K562 (cell line): Measurements from ENCODE around the gene SFPQ. TPM values are rescaled to one million over a fixed set of nuclear protein-coding genes. Genes with fewer than 3 reads are reported as not detected.
A peak's percentile ranks its signal among the peaks of the same experiment; 100 is the strongest.

Experiments
- CBX3 ChIP-seq, 2 experiments: IDR thresholded peaks; 1 replicate in 1 of 2; 2 replicates in 1 of 2; pipeline ENCODE4 v1.6.1; 2012; ENCODE audit warnings: inconsistent platforms in 2 of 2, low read length in 2 of 2, borderline replicate concordance in 1 of 2, control low read depth in 1 of 2
- CREBBP ChIP-seq: IDR thresholded peaks from one replicate; pipeline ENCODE4 v1.6.1; 2012; ENCODE audit warnings: low read depth, mild to moderate bottlenecking, control low read depth, inconsistent platforms, low read length
- CUX1 ChIP-seq: fragments of 200-800 bp; sonication (Bioruptor generic); IDR thresholded peaks from 2 replicates; pipeline ENCODE4 v1.6.1; 2016; ENCODE audit warnings: missing genetic modification characterization, missing compliant biosample characterization
- ETV1 ChIP-seq: fragments of 450-650 bp; conservative IDR thresholded peaks from 2 replicates; pipeline ENCODE4 v1.6.1; 2016; ENCODE audit warnings: missing genetic modification characterization, control low read depth, low read depth, missing compliant biosample characterization
- GTF2E2 ChIP-seq: fragments of 200-800 bp; sonication (Bioruptor generic); IDR thresholded peaks from 2 replicates; pipeline ENCODE4 v1.6.1; 2016; ENCODE audit warnings: missing genetic modification characterization, missing compliant biosample characterization
- HNRNPL ChIP-seq: fragments of 200-400 bp; formaldehyde crosslinking; IDR thresholded peaks from 2 replicates; pipeline ENCODE4 v1.6.1; 2017; ENCODE audit warnings: low read depth, mild to moderate bottlenecking, low read length
- KHSRP ChIP-seq: fragments of 450-650 bp; IDR thresholded peaks from 2 replicates; pipeline ENCODE4 v1.6.1; 2017
- MED1 ChIP-seq: sonication (generic); formaldehyde crosslinking; IDR thresholded peaks from 2 replicates; pipeline ENCODE4 v1.8.1; 2023; ENCODE audit warnings: missing genetic modification reagents, borderline replicate concordance
- MNT ChIP-seq, 2 experiments: fragments of 450-650 bp; conservative IDR thresholded peaks; 2 replicates each; pipeline ENCODE4 v1.6.1; 2017; ENCODE audit warnings: mild to moderate bottlenecking in 2 of 2, moderate library complexity in 2 of 2
- MYBL2 ChIP-seq, 2 experiments: fragments of 450-650 bp in 1 of 2; sonication (generic) in 1 of 2; formaldehyde crosslinking in 1 of 2; IDR thresholded peaks; 2 replicates each; pipeline versions ENCODE4 v1.6.1 to v1.8.1; 2017 to 2022; ENCODE audit warnings: borderline replicate concordance in 1 of 2, inconsistent platforms in 1 of 2, low read depth in 1 of 2, mild to moderate bottlenecking in 1 of 2, missing genetic modification reagents in 1 of 2, moderate library complexity in 1 of 2
- NCOA4 ChIP-seq: fragments of 450-650 bp; IDR thresholded peaks from 2 replicates; pipeline ENCODE4 v1.6.1; 2018; ENCODE audit warnings: mild to moderate bottlenecking; ENCODE audit not compliant: partially characterized antibody
- NFIX ChIP-seq: fragments of 250-450 bp; sonication (Bioruptor Pico); IDR thresholded peaks from 2 replicates; pipeline ENCODE4 v1.4.0; 2020; ENCODE audit warnings: low read depth, mild to moderate bottlenecking, moderate library complexity
- NFXL1 ChIP-seq: fragments of 450-650 bp; formaldehyde crosslinking; IDR thresholded peaks from 2 replicates; pipeline ENCODE4 v1.4.0; 2021; ENCODE audit warnings: mild to moderate bottlenecking
- NR2C2 ChIP-seq, 2 experiments: fragments of 200-800 bp in 1 of 2; sonication (Bioruptor generic) in 1 of 2; sonication (generic) in 1 of 2; formaldehyde crosslinking in 1 of 2; IDR thresholded peaks; 2 replicates each; pipeline versions ENCODE4 v1.6.1 to v1.8.0; 2016 to 2022; ENCODE audit warnings: mild to moderate bottlenecking in 1 of 2, missing compliant biosample characterization in 1 of 2, missing genetic modification characterization in 1 of 2, missing genetic modification reagents in 1 of 2
- POLR2B ChIP-seq: fragments of 450-650 bp; IDR thresholded peaks from 2 replicates; pipeline ENCODE4 v1.6.1; 2018; ENCODE audit warnings: low read depth; ENCODE audit not compliant: partially characterized antibody
- SRF ChIP-seq, 2 experiments: fragments of 250-450, 450-650 bp in 1 of 2; sonication (Bioruptor Pico) in 1 of 2; sonication (generic) in 1 of 2; formaldehyde crosslinking; IDR thresholded peaks; 2 replicates each; pipeline versions ENCODE4 v1.5.0 to v1.5.1; 2020 to 2022; ENCODE audit warnings: mild to moderate bottlenecking in 1 of 2, missing genetic modification reagents in 1 of 2
- TCF15 ChIP-seq: fragments of 250-450 bp; sonication (Bioruptor Pico); IDR thresholded peaks from 2 replicates; pipeline ENCODE4 v1.8.0; 2022; ENCODE audit warnings: moderate library complexity, mild to moderate bottlenecking, inconsistent platforms
- ZNF121 ChIP-seq: sonication (generic); formaldehyde crosslinking; conservative IDR thresholded peaks from 2 replicates; pipeline ENCODE4 v1.8.0; 2022; ENCODE audit warnings: missing genetic modification reagents
- ZNF232 ChIP-seq: sonication (generic); formaldehyde crosslinking; IDR thresholded peaks from 2 replicates; pipeline ENCODE4 v1.8.0; 2022; ENCODE audit warnings: mild to moderate bottlenecking, missing genetic modification reagents
- ZNF766 ChIP-seq: fragments of 200-800 bp; sonication (Bioruptor generic); conservative IDR thresholded peaks from 2 replicates; pipeline ENCODE4 v1.6.1; 2016; ENCODE audit warnings: missing genetic modification characterization, missing compliant biosample characterization
- ZNF778 ChIP-seq: fragments of 450-650 bp; formaldehyde crosslinking; IDR thresholded peaks from 2 replicates; pipeline ENCODE4 v1.4.0; 2020; ENCODE audit warnings: mild to moderate bottlenecking, moderate library complexity
- polyA plus RNA-seq, 8 experiments: library from polyadenylated mRNA; depleted of rRNA in 4 of 8; stranded (reverse) in 5 of 8; unstranded in 3 of 8; fragments of >200 nt; fragmentation: Nextera tagmentation in 2 of 8; fragmentation: Illumina TruSeq in 1 of 8; extraction: Ambion mirVana in 2 of 8; extraction: Trizol in 1 of 8; gene quantifications; 2 replicates each; pipeline versions ENCODE4 v1.2.1 to v1.2.3, GENCODE V29; 2011 to 2014; ENCODE audit warnings: inconsistent platforms in 1 of 8, missing spikeins in 1 of 8
- total RNA-seq, 7 experiments: library from RNA; depleted of rRNA in 6 of 7; stranded (reverse); fragments of >200 nt in 6 of 7; fragmentation: Illumina TruSeq in 2 of 7; extraction: Trizol in 2 of 7; gene quantifications; 2 replicates each; pipeline versions ENCODE4 v1.2.1 to v1.2.3, GENCODE V29; 2011 to 2021; ENCODE audit warnings: low replicate concordance in 1 of 7

Gene SFPQ
- total and polyA plus RNA-seq, 9 of the 15 experiments (the other 6 are each of a cell fraction or from before 2014, with no cell fraction given): 69.7 to 562 (median 399) TPM

GRCh38 chr1:35202048-35202719 lies 9.2 kb upstream of the SFPQ start (continued):
- TF ChIP-seq KHSRP (no peak), ETV1 (tag) (peak; percentile 83), HNRNPL (no peak), MED1 (no peak), ZNF778 (CRISPR knock-in tag) (no peak), ZNF121 (CRISPR knock-in tag) (no peak), MYBL2 (IDR thresholded peaks at IDR 0.05; ENCODE audit: low read depth) (no peak), MYBL2 (CRISPR knock-in tag; IDR thresholded peaks at IDR 0.05; ENCODE audit: borderline replicate concordance) (no peak), GTF2E2 (no peak), NCOA4 (no peak), CUX1 (CRISPR knock-in tag) (no peak), ZNF766 (CRISPR knock-in tag) (no peak), NFXL1 (no peak), TCF15 (CRISPR knock-in tag) (no peak), CREBBP (no peak), NFIX (no peak), SRF (CRISPR knock-in tag; IDR thresholded peaks at IDR 0.05) (0 out of 4 replicates have a peak, but pooled peaks of 1 of the 2 experiments have one; percentile 18), POLR2B (no peak), MNT (conservative IDR thresholded peaks at IDR 0.05) (peak in 1 of 2 experiments; percentile 25; a peak in 1 of 4 replicates), NR2C2 (CRISPR knock-in tag; IDR thresholded peaks at IDR 0.05) (no peak), NR2C2 (tag; IDR thresholded peaks at IDR 0.05) (no peak), CBX3 (IDR thresholded peaks at IDR 0.05; ENCODE audit: borderline replicate concordance in 1 of 2, low read length in 2 of 2) (no peak), ZNF232 (no peak)
